GM12874 (cell line): ENCODE results near the gene ATP1A4.

Experiments
- TF ChIP-seq, protein P1 (sequence below): IDR thresholded peaks from 2 replicates; pipeline ENCODE4 v1.5.1; 2011; ENCODE audit warnings: low read depth, mild to moderate bottlenecking, control low read depth, low read length, moderate library complexity; ENCODE audit not compliant: insufficient read depth

The ATP1A4 gene

DNA sequence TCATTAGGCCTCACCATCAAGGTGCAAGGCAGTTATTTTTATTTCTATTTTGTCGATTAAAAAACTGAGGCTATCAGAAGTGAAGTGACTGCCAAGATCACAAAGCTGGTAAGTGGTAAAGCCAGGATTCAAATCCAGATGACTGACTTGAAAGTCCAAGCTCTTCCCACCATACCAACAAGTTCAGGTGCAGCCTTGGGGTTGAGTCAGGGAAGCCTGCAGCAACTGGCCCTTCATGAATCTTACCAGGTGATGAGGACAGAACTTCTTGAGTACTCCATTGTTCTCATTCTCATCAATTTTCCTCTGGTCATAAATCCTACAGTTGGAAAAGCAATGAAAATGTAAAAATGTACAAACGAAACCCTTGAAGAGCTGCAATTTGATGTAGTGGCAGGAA, 73.9 kb downstream of the ATP1A4 start:
- TF ChIP-seq, protein P1, sequence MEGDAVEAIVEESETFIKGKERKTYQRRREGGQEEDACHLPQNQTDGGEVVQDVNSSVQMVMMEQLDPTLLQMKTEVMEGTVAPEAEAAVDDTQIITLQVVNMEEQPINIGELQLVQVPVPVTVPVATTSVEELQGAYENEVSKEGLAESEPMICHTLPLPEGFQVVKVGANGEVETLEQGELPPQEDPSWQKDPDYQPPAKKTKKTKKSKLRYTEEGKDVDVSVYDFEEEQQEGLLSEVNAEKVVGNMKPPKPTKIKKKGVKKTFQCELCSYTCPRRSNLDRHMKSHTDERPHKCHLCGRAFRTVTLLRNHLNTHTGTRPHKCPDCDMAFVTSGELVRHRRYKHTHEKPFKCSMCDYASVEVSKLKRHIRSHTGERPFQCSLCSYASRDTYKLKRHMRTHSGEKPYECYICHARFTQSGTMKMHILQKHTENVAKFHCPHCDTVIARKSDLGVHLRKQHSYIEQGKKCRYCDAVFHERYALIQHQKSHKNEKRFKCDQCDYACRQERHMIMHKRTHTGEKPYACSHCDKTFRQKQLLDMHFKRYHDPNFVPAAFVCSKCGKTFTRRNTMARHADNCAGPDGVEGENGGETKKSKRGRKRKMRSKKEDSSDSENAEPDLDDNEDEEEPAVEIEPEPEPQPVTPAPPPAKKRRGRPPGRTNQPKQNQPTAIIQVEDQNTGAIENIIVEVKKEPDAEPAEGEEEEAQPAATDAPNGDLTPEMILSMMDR = no peak

DNA sequence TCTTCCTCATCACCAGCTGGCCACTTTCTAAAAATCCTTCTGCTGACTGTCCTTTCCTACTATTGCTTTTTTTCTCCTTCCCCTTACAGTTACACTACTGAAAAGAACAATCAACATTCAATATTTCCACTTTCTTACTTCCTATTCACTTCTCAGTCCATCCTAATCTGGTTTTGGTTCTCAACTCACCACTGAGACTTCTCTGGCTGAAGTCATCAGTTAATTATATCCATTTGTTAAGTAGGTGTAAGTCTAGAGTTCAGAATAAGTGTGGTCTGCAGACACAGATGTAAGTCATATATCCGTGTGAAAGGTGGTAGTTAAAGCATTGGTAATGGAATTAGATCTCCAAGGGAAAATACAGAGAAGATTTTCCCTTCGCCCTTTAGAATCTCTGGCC, 75.2 kb downstream of the ATP1A4 start:
- TF ChIP-seq, protein P1 = no peak

DNA sequence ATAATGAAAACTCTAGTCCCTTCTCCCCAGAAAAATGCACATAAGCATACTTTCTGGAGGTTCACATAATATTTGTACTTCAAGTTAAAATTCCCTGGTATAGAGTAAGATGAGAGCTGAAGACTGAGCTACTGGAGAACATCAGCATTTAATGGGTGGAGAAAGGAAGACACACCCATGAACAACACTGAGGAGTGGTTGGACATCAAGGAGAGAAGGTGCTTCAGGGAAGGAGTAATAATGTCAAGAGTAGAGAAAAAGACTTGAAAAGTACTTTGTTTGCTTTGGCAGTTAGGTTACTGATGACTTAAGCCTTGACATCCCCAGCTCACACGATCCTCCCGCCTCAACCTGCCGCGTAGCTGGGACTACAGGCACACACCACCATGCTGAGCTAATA, 75.6 kb downstream of the ATP1A4 start:
- TF ChIP-seq, protein P1 = no peak

DNA sequence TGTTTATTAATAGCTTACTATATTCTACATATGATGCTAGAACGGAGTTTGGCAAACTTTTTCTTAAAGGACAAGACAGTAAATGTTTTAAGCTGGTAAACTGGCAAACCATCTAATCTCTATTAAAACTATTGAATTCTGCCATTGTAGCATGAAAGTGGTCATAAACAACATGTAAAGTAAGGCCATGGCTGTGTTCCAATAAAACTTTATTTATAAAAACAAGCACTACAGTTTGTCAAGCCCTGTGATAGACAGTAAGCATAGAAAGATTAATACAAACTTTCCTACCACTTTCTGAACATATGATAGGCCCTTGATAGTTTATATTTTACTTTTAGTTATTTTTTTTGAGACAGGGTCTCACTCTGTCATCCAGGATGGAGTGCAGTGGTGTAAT, 76.2 kb downstream of the ATP1A4 start:
- TF ChIP-seq, protein P1 = no peak

DNA sequence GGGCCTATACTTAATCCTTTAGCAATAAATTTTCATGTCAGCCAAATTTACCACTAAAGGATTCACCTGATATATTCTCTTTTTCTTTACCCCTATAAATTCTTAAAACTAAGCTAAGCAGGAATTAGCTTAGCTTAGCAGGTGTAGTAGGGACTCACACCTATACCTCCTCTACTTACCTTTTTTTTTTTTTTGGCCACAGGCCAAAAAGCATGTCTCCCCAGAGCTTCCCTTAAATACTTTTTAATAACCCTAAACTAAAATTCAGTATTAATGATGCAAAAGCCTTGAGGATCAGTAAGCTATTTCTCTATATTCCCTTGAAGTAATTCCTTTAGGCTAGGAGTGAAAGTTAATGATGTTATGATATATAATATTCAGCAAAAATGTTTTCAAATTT, 77.0 kb downstream of the ATP1A4 start:
- TF ChIP-seq, protein P1 = no peak

DNA sequence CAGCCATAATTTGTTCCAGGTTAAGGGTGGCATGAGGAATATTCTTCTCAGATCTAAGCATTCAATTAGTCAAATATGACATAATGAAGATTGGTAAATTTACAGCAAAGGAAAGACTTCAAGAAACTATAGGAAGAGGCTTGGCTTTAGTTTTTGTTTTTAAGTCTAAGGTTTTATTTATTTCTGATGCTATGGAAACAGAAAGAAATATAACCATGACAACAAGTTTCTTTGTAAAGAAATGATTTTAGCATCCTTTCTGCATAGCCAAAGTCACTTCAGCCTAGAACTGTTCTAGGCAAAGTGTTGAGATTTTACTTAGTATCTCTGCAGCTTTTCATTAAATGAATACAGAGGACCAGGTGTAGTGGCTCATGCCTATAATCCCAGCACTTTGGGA, 81.5 kb downstream of the ATP1A4 start:
- TF ChIP-seq, protein P1 = no peak
